GM19463 (cell line): Measurements from ENCODE around the gene SND1.
"Not testable (repeated sequence)": the region's sequence is repeated elsewhere in the genome, so short reads cannot be mapped to it uniquely, and the experiment has no call there.

ENCODE experiments used
- ATAC-seq: cut with Tn5 transposase; IDR thresholded peaks from one replicate; pipeline ENCODE4 v1.9.1; 2021; ENCODE audit warnings: mild to moderate bottlenecking, moderate library complexity; ENCODE audit not compliant: unreplicated experiment

The SND1 gene

DNA sequence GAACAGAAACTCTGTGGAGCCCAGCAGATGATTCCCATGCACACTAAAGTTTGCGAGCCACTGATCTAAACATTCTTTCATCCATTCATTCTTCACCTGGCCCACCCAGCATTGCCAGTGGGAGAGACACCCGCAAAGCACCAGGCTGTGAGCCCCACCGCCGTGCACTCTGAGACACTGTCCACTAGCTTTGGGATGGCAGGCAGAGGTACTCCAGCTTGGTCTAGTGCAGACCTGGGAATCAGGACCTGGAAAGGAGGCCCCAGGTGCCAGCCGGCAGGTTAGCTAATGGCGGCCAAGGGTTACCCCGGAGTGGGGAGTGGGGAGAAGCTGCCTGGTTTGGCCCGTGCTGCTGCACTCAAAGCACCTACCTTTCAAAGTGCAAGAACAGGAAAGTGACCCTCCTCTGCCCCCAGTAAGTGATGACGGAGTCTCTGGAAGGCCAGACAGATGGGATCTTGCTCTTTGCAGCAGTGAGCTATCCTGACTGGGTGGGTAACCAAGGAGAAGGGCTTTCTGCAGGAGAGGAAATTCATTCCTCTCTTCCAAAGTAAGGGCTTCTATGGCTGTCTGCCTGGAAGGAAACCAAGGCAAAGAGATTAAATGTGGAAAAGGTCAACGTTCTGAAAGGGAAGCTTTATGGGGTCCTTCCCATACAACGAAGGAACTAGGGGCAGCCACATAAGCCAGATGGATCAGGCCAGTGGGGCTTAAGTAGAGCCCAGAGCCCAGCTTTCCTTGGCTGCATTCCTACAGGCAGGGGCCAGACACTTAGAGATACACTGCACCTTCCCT is 453.4 kb downstream of the SND1 start:
- ATAC-seq: no peak

DNA sequence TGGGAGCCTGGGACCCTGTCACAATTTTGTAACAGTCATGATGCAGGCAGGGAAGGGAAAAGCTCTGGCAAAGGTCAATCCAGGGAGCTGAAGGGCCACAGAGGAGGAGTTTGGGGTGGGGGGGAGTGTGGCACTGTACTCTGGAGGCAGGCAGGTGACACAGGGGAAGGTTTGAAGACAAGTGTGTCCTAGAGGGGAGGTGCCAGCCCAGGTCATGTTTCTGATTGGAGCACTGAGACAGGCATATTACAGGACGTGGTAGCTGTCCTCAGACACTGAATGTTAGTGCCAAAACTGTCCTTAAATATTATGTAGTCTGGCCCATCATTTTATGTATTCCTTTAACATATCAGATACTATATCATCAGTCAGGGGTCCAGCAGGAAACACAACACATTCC is 454.8 kb downstream of the SND1 start:
- ATAC-seq: no peak

DNA sequence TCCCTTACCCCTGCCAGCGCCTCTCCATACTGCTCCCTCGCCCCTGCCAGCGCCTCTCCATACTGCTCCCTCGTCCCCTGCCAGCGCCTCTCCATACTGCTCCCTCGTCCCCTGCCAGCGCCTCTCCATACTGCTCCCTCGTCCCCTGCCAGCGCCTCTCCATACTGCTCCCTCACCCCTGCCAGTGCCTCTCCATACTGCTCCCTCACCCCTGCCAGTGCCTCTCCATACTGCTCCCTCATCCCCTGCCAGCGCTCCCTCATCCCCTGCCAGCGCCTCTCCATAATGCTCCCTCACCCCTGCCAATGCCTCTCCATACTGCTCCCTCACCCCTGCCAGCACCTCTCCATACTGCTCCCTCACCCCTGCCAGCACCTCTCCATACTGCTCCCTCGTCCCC is 455.5 kb downstream of the SND1 start:
- not testable (repeated sequence) for ATAC-seq

DNA sequence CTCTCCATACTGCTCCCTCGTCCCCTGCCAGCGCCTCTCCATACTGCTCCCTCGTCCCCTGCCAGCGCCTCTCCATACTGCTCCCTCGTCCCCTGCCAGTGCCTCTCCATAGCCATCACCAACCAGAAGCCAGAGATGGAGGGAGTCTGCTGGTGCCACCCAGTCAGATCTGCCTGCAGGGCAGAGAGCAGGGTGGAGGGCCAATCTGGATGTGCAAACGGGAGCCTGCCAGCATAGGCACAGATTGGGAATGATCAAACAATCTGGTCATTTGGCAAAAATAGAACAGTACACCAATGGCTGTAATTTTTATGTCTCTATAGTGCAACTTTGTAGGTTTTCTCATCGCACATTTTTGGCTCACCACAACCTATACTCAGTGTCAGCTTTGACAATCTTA is 456.1 kb downstream of the SND1 start:
- no peak for ATAC-seq

DNA sequence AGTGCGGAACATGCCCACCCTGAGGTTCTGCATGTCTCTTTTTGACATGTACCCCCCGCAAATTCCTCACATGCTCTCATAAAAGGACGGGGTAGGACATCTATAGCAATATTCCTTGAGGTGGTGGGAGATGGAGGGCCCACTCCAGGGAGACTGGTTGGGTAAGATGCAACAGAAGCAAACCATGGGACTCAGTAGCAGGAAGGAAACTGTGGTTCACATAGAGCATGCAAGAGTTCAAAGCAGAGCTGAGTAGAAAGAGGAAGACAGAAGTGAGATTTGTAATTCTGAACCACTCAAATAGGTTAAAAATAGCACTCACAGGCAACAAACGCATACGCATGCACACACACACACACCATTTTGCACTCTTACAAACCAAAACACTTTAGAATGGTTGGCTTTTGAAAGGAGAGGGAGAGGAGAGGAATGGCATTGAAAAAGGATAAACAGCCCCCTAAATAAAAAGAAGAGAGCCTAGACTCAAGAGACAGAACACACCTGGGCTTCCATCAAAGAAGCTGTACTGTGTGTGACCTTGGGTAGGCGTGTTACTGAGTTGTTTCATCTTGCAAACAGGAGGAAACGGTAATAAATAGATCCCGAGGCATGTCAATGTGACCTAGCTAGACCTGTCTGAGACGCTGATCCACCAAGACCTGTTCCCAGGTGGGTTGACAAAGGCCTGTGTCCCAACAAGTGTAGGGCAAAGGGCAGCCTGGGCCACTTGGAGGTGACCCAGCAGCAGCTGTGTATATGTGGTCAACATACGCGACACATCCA is 456.8 kb downstream of the SND1 start:
- ATAC-seq: peak; percentile 78

DNA sequence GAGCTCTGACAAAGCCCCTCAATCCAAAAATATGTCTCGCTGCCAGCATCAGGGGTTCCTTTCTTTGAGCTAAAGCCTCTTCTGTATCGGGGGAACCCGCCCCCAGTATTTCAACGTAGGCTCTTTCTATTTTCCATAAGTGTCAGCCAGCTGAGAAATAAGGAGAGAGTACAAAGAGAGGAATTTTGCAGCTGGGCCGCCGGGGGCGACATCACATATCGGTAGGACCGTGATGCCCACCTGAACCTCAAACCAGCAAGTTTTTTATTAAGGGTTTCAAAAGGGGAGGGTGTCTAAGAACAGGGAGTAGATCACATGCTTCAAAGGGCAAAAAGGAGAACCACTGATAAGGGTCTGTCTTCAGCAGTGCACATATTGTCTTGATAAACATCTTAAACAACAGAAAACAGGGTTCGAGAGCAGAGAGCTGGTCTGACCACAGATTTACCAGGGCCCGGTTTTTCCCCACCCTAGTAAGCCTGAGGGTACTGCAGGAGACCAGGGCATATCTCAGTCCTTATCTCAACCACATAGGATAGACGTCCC is 457.5 kb downstream of the SND1 start:
- ATAC-seq: not testable (repeated sequence)

DNA sequence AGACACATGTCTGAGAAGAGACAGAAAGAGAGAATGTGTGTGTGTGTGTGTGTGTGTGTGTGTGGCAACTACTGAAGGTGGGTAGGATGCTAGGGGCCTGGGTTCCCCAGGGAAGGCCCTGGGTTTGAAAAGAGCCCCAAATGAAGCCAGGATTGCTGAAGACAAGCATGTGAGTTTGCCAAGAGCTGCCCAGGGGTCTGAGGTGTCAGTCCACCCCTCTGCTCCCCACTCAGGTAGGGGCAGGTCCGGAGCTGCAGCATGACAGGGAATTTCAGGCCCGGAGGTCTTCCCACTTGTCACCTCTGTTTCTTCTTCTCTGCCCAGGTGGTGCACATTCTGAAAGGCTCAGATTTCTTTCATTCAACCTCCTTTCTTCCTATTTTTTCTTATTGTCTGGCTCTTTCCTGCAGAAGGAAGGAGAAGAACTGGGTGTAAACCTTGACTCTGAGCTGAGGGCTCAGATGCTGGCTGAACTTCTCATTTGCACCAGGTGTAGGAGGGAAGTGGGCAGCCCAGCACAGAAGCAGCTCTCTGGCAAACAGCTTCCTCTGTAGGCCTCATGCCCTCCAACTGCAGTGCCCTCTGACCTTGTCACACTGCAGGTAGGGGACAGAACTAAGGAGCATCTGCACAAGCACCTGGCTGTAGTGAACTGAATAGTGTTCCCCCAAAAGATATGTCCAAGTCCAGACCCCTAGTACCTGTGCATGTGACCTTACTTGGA is 458.8 kb downstream of the SND1 start:
- ATAC-seq: no peak

DNA sequence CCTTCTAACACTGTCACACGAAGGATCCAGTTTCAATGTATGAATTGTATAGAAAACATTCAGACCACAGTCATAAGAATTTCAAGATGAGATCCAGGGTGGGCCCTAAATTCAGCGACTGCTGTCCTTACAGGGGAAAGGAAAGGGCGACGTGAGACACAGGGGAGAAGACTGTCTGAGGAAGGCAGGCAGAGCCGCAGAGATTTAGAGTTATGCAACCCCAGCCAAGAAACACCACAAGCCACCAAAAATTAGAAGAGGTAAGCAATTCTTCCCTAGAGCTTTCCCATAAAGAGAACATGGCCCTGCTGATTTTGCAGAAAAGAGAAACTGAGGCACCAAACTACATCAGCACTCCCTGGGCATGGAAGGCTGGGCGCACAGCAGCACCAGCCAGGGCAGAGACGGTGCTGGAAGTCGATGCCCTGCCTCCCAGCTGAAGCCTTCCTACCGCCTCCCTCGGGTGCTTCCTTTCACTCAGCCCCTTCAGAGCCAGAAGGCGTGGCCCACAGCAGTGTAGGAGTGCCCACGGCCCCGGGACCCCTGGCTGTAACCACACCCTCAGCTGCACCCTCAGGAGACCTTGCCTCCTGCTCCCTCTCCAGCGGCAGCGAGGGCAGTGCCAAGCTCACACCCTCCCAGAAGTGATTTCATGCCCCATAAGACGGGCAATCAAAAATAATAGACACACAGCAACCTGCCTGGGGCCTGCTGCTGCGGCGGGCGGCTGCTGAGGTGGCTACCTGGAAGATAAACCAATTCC is 460.2 kb downstream of the SND1 start:
- no peak for ATAC-seq

DNA sequence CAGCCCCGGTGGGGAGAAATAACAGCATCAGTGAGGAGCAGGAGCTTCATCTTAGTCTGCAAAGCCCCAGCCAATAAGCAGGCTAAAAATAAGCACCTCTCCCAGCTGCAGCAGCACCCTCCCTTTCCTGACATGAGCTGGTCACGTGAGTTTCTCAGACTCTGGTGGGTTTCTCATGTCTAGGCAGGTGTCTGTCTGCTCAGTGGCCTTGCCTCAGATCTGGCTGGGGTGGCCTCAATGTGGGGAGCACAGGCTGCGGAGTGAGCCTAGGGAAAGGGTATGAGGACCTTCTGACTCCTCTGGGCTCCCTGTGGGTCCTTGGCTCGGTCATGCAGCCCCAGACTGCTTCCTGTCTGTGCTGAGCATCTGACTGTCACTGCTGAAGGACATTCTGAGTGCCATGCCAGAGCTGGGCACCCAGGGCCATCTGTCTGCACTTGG is 460.8 kb downstream of the SND1 start:
- ATAC-seq: no peak

DNA sequence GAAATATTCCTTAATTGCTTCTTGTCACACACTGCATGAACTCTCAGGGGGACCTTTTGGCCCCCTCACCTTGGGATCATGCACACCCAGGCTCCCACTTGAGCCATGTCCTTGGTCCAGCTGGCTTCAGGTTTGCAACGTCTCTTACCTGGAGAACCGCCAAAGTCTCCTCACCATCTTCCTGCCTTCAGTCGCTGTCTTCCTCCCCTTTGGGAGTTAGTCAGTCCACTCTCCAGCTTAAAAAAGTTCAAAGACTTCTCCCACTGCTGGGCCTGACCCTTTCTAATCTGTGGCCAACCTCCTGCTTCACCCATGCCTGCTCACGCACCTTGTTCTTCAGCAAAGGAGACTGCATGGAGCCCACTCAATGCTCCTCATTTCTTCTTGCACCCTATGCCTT is 461.8 kb downstream of the SND1 start:
- no peak for ATAC-seq

DNA sequence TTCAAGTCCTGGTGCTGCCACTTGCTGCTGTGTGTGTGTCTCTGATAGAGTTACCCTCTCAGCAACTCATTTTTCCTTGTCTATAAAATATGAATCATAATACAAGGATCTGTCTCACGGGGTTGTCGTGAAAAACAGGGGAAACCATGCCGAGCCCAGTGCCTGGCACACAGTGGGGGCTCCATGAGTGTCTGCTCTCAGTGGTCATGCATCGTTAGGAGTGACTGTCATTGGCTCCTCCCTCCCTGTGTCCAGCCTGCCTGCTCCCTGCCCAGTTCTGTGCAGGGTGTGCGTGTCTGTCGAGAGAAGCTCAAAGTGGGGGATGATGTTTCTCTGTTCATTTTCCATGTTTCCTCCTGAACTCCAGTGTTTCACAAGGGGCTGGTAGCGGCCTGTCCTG is 462.8 kb downstream of the SND1 start:
- no peak for ATAC-seq

DNA sequence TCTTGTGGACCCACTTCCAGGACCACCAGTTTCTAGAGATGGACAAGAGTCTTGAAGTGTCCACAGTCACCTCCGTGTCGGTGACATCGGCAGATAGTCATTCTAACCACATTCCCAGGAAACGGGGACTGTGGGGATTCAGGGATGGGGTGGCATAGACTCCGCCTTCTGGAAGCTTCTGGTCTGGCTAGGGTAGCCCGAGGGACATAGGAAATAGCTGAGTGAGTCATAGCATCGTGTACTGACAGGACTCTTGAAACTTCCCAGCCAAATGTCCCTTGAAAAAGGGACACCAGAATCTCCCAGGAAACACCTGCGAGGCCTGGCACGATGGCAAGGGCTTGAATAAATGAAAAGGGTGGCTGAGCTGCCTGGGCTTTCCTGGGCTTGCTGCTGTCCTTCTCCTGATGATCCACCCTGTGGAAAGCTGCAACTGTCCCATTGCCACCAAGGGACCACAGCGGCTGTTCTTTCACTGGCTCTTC is 463.4 kb downstream of the SND1 start:
- ATAC-seq: no peak

DNA sequence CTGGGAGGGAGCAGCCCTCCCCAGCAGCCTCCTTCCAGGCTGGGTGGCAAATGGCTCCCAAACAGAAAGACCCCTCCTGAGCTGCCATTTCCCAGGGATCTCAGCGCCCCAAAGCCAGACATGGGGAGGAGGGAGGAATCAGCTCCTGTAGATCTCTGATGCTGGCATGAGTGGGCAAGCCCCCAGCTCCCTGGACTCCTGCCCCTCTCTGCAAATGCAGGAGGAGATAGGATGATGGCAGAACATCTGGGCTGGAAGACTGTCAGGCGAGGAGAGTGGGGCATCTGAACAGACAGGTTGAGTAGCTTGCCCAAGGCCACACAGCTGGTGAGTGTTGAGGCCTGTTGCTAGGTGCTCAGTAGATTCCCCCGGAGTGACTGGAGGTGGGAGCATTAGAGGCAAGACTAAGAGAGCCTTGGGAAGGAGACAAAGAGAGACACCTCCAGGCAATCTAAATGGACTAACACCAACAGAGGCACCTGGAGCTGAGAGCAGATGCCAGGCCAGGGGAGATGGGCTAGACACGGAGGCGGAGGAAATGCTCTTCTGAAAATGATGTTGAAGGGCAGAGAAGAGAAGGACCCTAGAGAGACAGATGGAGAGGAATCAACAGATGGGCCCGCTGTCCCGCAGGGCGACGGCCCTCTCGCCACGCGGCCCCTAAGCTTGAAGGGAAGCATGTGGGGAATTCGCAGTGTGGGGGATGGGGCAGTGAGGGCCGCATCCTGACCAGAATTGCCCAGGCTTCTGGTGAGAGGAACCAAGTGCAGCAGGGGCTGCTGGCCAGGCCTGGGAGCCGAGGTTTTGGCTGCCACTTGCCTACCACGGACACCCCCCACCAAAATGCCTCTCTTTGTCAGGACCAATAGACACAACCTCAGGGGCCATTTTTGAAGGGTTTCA is 464.1 kb downstream of the SND1 start:
- no peak for ATAC-seq

DNA sequence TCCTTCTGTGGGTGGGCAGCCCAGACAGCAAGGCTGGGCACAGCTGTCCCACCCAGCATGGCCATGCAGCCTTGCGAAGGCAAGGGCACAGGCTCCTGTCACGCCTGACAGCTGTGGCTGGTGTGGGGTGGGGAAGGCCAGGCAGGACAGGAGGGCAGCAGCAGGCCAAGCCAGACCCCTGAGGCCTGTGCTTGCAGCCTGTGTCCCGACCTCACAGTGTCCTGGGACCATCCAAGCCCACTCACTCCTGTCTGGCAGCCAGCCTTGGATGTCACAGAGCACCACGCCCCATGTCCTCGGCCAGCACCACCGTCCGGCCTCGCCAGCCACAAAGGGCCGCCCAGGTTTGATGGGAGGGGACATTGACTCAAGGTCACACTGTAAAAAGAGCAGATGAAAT is 464.7 kb downstream of the SND1 start:
- no peak for ATAC-seq

DNA sequence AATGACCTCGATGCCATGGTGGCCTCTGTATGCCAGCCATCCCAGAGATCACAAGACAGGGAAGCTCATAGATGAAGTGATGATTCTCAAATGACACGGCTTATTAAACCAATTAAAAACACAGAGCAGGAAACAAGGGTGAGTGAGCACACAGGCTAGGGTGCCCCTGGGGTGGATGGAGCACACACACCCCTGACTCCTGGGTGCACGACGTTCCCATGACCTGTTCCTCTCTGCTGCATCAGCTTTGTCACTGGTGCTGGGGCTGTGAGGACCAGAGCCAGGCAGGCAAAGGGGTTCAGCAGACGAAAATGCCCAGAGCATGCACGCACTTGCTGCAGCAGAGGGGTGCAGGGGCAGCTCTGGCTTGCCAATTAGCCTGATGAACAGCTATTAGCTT is 465.7 kb downstream of the SND1 start:
- ATAC-seq: no peak

DNA sequence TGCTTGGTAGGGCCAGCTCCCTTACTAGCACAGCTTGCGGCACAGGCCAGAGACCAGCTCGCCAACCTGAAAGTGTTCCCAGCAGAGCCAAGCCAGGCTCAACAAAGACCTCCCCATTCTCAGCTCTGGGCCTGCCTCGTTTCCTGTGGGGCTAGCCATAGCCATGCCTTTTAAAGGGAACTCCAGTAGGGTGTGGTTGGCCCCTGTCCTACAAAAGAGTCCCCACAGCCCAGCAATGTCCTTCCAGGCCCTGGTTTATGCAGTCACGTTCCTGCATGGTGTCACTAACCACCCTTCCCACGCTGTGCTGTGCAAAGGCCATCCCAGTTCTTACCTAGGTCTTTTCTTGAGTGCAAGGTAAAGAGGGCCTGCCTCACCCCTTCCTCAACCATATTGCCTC is 467.0 kb downstream of the SND1 start:
- ATAC-seq: no peak

DNA sequence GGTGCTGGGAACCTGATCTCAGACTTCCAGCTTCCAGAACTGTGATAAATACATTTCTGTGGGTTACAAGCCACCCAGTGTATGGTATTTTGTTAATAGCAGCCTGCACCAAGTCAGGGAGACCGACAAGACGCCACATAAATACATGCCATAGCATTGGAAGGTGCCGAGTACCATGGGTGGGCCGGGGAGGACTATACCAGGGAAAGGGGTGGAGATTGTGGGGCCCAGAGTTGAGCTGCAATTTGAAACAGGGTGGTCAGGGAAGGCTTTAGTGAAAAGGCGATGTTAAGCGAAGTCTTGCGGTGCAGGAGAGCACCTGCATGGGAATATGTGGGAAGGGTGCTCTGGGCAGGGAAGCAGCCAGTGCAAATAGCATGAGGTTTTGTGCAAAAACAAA is 468.1 kb downstream of the SND1 start:
- ATAC-seq: no peak

DNA sequence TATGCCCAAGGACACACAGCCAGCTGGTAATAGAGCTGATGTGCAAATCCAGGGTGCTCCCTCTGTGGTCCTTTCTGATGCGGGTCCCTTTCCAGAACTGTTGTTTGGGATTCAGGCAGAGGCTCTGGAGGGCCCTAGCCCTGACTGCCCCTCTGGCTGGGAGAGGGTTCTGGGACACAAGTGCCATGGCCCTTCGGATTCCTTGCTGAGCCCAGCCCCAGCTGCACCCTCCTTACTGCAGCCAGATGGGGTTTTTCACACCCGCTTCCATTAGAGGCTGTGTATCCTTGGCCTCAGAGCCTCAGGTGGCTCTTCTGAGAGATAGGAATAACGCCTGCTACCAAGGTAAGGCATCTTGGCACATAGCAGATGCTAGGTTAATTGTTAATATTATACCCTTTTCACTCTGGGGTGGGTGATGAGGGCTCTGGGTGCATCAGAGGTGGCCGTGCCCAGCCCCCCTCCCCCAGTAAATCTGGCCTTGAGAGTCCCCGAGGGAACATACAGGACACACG is 469.0 kb downstream of the SND1 start:
- ATAC-seq: no peak
